Measurements from ENCODE around the gene RANBP10. TPM values are rescaled to one million over a fixed set of nuclear protein-coding genes. Genes with fewer than 3 reads are reported as not detected.

RANBP10 gene
- total RNA-seq, 1 experiment from 2014 or later, result 15.6 TPM

DNA sequence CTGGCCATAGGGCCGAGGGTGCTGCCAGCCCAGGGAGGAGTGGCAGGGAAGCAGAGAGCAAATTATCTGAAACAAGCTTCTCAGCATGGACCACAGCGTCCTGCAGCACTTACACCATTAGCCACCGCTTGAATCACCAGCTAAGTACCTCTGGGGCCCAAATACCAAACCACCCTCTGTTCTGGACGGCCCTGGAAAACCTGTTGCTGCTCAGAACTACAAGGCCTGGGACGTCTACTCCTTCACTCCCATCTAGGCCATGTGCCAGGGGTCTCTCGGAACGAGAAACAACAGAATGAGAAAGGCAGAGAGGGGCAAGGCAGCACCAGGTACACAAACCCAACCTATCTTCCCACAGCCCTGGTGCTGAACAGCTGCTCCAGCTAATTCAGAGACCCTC is 47.4 kb downstream of the RANBP10 start:
- whole genome bisulfite sequencing (ENCODE audit: extremely low coverage, insufficient read length, low lambda C conversion rate), result no CpG with 5 or more reads among the region's 7 CpGs
- H3K79me1 ChIP-seq (ENCODE audit: insufficient read depth, low read depth, low read length, poor library complexity, severe bottlenecking), result no peaks in the 10 kb centered on the region
- H3K4ac ChIP-seq (ENCODE audit: low read depth, low read length), result no peak overlapping the region
- no peak overlapping the region for H4K5ac ChIP-seq (ENCODE audit: insufficient read length, low read depth, low read length)
- no peak overlapping the region for H3K9ac ChIP-seq (ENCODE audit: extremely low read depth, insufficient read length, low read length)
- H2AFZ ChIP-seq (ENCODE audit: low read length), result no peak overlapping the region
- no peaks in the 10 kb centered on the region for H3K23me2 ChIP-seq (ENCODE audit: insufficient read length, low read depth, low read length, poor library complexity, severe bottlenecking)
- H3K18ac ChIP-seq (ENCODE audit: insufficient read length, low read depth, low read length), result no peak overlapping the region
- H2BK20ac ChIP-seq (ENCODE audit: low read depth, low read length, poor library complexity, severe bottlenecking), result no peak overlapping the region
- no peak overlapping the region for H3K4me3 Mint-ChIP-seq
- H4K8ac ChIP-seq (replicated peaks; ENCODE audit: insufficient read length, low read depth, low read length), result no peak overlapping the region
- no peaks in the 10 kb centered on the region for H3K27me3 ChIP-seq (ENCODE audit: insufficient read depth, low read length)
- H3K4me2 ChIP-seq (ENCODE audit: insufficient read depth, insufficient read length, low read length), result no peak overlapping the region
- H4K91ac ChIP-seq (ENCODE audit: insufficient read length, low read depth, low read length), result no peak overlapping the region
- no peak for DNase-seq
- no peak overlapping the region for H2AK5ac ChIP-seq (ENCODE audit: insufficient read length, low read length)
- H3K4me1 Mint-ChIP-seq, result no peaks in the 10 kb centered on the region
- H3K27me3 Mint-ChIP-seq (ENCODE audit: low read depth), result no peaks in the 10 kb centered on the region
- no peak overlapping the region for H2BK12ac ChIP-seq (ENCODE audit: insufficient read length, low read depth, low read length)
- H3K9me3 ChIP-seq (ENCODE audit: control insufficient read depth, low read depth, low read length), result no peaks in the 10 kb centered on the region
- no peak overlapping the region for H2BK15ac ChIP-seq (ENCODE audit: low read depth, low read length)
- no peaks in the 10 kb centered on the region for H3K9me3 Mint-ChIP-seq
- H2BK5ac ChIP-seq (ENCODE audit: insufficient read length, low read length), result no peak overlapping the region
- H3K56ac ChIP-seq (ENCODE audit: insufficient read length, low read depth, low read length), result no peak overlapping the region
- no peak overlapping the region for H3T11ph ChIP-seq (ENCODE audit: low read length)
- H3K14ac ChIP-seq (ENCODE audit: insufficient read depth, low read length), result no peak overlapping the region
- peaks cover 0 to 4% (median 0%) of the 10 kb centered on the region in 3 experiments; a peak in 5 of 7 replicates for H3K36me3 Mint-ChIP-seq (ENCODE audit: insufficient read depth in 1 of 3, low read depth in 3 of 3)
- H2BK120ac ChIP-seq (ENCODE audit: low read depth, low read length, poor library complexity, severe bottlenecking), result no peak overlapping the region
- H3K4me1 ChIP-seq (ENCODE audit: insufficient read depth, low read length), result no peaks in the 10 kb centered on the region
- no peak overlapping the region for H3K23ac ChIP-seq (ENCODE audit: insufficient read length, low read depth, low read length)
- H3K79me2 ChIP-seq (ENCODE audit: insufficient read depth, low read length), result no peaks in the 10 kb centered on the region
- H3K27ac ChIP-seq (ENCODE audit: insufficient read length, low read depth, low read length), result no peak overlapping the region
- no peaks in the 10 kb centered on the region for H4K20me1 ChIP-seq (ENCODE audit: control insufficient read depth, insufficient read depth, insufficient read length)
- TF ChIP-seq, protein P1, sequence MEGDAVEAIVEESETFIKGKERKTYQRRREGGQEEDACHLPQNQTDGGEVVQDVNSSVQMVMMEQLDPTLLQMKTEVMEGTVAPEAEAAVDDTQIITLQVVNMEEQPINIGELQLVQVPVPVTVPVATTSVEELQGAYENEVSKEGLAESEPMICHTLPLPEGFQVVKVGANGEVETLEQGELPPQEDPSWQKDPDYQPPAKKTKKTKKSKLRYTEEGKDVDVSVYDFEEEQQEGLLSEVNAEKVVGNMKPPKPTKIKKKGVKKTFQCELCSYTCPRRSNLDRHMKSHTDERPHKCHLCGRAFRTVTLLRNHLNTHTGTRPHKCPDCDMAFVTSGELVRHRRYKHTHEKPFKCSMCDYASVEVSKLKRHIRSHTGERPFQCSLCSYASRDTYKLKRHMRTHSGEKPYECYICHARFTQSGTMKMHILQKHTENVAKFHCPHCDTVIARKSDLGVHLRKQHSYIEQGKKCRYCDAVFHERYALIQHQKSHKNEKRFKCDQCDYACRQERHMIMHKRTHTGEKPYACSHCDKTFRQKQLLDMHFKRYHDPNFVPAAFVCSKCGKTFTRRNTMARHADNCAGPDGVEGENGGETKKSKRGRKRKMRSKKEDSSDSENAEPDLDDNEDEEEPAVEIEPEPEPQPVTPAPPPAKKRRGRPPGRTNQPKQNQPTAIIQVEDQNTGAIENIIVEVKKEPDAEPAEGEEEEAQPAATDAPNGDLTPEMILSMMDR (conservative IDR thresholded peaks at IDR 0.05), result no peak
- peak overlapping the region in 1 of 3 experiments; percentile 52; a peak in 2 of 7 replicates for H3K27ac Mint-ChIP-seq
